Measurements from ENCODE around the gene C1QTNF4. TPM values are rescaled to one million over a fixed set of nuclear protein-coding genes. Genes with fewer than 3 reads are reported as not detected.

Gene C1QTNF4
- total and polyA plus RNA-seq, 5 donors from 2014 or later, result 0.16 to 1.3 TPM; not detected in 3

DNA sequence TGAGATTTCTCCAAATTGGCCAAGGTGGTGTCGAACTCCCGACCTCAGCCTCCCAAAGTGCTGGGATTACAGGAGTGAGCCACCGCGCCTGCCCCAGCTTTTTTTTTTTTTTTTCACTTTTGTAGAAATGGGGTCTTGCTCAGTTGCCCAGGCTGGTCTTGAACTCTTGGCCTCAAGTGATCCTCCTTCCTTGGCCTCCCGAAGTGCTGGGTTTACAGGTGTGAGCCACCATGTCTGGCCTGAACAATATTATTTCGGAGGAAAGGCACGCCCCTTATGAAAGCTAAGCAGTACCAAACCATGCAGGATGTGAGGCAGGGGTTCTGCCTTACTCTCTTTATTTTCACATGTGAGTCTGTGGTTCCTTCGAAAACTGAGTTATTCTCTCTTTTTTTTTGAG lies 32.0 kb upstream of the C1QTNF4 start:
- Histone ChIP-seq H3K4me1 (ENCODE audit: control insufficient read depth, insufficient read depth, low read length, poor library complexity, severe bottlenecking) (no peaks in the 10 kb centered on the region), H3K27ac (ENCODE audit: insufficient read depth, low read length, poor library complexity, severe bottlenecking) (no peak overlapping the region), H3K4me3 (ENCODE audit: low read depth, low read length) (no peak overlapping the region), H3K27me3 (ENCODE audit: control insufficient read depth, insufficient read depth, low read length) (no peaks in the 10 kb centered on the region), H3K9me3 (ENCODE audit: control insufficient read depth in 2 of 2, low read length in 2 of 2) (no peaks in the 10 kb centered on the region), H3K36me3 (ENCODE audit: control insufficient read depth, insufficient read depth, low read length) (peaks cover 79% of the 10 kb centered on the region)
- H3K4me1 Mint-ChIP-seq, result peaks cover 0 to 4% (median 0%) of the 10 kb centered on the region in 4 donors
- no peak for DNase-seq
- no peak overlapping the region for H3K27ac Mint-ChIP-seq
- peaks cover 35% of the 10 kb centered on the region for H3K36me3 Mint-ChIP-seq
- no peak for ATAC-seq (ENCODE audit: low read depth in 2 of 2)
- no peaks in the 10 kb centered on the region for H3K9me3 Mint-ChIP-seq
- no peak overlapping the region for H3K4me3 Mint-ChIP-seq
- no peaks in the 10 kb centered on the region for H3K27me3 Mint-ChIP-seq

DNA sequence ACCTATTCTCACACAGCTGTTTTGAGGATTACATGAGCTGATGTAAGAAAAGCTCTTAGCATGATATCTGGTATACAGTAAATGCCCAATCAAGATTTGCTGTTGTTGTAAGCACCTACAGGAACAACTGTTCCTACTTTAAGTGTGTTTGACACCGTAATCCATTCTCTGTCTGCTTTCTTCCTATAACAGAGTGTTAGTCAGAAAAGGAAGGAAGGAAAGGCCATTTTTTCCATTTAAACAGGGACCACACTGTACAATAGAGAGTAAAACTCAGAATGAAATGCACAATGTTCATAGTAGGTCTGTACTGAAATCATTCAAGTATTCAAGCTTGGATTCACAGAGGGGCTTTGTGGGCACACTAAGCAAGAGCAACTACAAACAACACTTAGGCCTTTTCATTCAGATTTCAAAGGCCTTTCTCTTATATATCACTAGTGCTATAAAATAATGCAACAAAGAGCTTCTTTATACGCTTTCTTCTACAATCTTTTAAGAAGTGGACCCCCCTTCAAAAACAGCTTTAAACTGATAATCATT lies 26.7 kb upstream of the C1QTNF4 start:
- DNase-seq (no peak), ATAC-seq (ENCODE audit: low read depth in 2 of 2) (no peak)
- Histone ChIP-seq H3K4me3 (ENCODE audit: low read depth, low read length) (no peak overlapping the region), H3K4me1 (ENCODE audit: control insufficient read depth, insufficient read depth, low read length, poor library complexity, severe bottlenecking) (no peaks in the 10 kb centered on the region), H3K9me3 (ENCODE audit: control insufficient read depth in 2 of 2, low read length in 2 of 2) (no peaks in the 10 kb centered on the region), H3K27me3 (ENCODE audit: control insufficient read depth, insufficient read depth, low read length) (no peaks in the 10 kb centered on the region), H3K27ac (ENCODE audit: insufficient read depth, low read length, poor library complexity, severe bottlenecking) (no peak overlapping the region), H3K36me3 (ENCODE audit: control insufficient read depth, insufficient read depth, low read length) (peaks cover 64% of the 10 kb centered on the region)
- H3K27ac Mint-ChIP-seq, result peak overlapping the region in 1 of 3 donors; percentile 33
- H3K36me3 Mint-ChIP-seq, result peaks cover 19% of the 10 kb centered on the region
- H3K4me3 Mint-ChIP-seq, result no peak overlapping the region
- no peaks in the 10 kb centered on the region for H3K27me3 Mint-ChIP-seq
- H3K4me1 Mint-ChIP-seq, result peaks cover 0 to 5% (median 0%) of the 10 kb centered on the region in 4 donors
- no peaks in the 10 kb centered on the region for H3K9me3 Mint-ChIP-seq

DNA sequence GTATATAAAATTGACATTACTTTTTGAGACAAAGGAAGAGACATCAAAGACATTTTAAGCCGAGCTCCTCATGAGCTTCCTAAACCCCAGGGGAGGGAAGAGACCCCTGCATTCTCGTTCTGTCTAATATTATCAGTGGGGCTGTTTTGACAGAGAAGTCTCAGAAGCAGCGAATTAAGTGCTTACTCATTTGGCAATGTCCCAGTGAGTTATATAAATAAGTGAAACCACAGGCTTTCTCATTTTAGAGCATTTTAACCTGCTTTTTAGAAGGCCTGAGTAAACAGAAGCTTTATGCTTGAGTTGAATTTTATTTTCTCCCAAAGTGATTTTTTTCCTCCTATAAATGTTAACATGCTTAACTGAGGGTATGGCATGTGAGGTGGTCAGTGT lies 23.2 kb upstream of the C1QTNF4 start:
- Mint-ChIP-seq H3K9me3 (no peaks in the 10 kb centered on the region), H3K27ac (no peak overlapping the region), H3K4me3 (no peak overlapping the region), H3K36me3 (peaks cover 14% of the 10 kb centered on the region), H3K4me1 (peaks cover 0 to 5% (median 0%) of the 10 kb centered on the region in 4 donors), H3K27me3 (no peaks in the 10 kb centered on the region)
- H3K36me3 ChIP-seq (ENCODE audit: control insufficient read depth, insufficient read depth, low read length), result peaks cover 38% of the 10 kb centered on the region
- H3K27me3 ChIP-seq (ENCODE audit: control insufficient read depth, insufficient read depth, low read length), result no peaks in the 10 kb centered on the region
- no peaks in the 10 kb centered on the region for H3K9me3 ChIP-seq (ENCODE audit: control insufficient read depth in 2 of 2, low read length in 2 of 2)
- ATAC-seq (ENCODE audit: low read depth in 2 of 2) (no peak), DNase-seq (no peak)
- H3K27ac ChIP-seq (ENCODE audit: insufficient read depth, low read length, poor library complexity, severe bottlenecking), result no peak overlapping the region
- no peaks in the 10 kb centered on the region for H3K4me1 ChIP-seq (ENCODE audit: control insufficient read depth, insufficient read depth, low read length, poor library complexity, severe bottlenecking)
- no peak overlapping the region for H3K4me3 ChIP-seq (ENCODE audit: low read depth, low read length)

DNA sequence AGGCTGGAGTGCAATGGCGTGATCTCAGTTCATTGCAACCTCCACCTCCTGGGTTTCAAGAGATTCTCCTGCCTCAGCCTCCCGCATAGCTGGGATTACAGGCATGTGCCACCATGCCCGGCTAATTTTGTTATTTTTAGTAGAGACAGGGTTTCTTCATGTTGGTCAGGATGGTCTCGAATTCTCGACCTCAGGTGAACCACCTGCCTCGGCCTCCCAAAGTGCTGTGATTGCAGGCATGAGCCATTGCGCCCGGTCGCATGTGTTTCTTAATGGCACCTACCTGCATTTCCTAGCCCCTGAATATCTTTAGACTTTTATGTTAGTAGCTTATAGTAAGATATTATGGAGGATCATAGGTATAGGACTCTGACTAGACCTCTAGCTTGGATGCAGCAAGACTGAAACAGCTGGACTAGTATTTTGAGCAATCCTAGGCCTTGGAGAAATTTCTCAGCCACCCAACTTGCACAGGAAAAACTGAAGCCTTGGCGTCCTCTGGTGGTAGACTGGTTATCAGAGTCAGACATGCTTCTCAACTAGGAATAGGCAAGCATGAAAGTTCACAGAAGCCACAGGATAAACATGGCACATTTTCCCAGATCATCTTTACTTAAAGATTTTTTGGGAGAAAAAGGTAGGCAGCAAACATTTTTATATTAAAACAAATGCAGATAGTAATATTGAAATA lies 22.7 kb upstream of the C1QTNF4 start:
- peaks cover 32% of the 10 kb centered on the region for H3K36me3 ChIP-seq (ENCODE audit: control insufficient read depth, insufficient read depth, low read length)
- peak in 1 of 3 donors; percentile 49 for DNase-seq
- H3K9me3 ChIP-seq (ENCODE audit: control insufficient read depth in 2 of 2, low read length in 2 of 2), result no peaks in the 10 kb centered on the region
- Mint-ChIP-seq H3K27ac (no peak overlapping the region), H3K27me3 (no peaks in the 10 kb centered on the region), H3K36me3 (peaks cover 11% of the 10 kb centered on the region), H3K9me3 (no peaks in the 10 kb centered on the region), H3K4me3 (no peak overlapping the region), H3K4me1 (peaks cover 0 to 5% (median 0%) of the 10 kb centered on the region in 4 donors)
- ATAC-seq (ENCODE audit: low read depth in 2 of 2), result no peak
- no peak overlapping the region for H3K4me3 ChIP-seq (ENCODE audit: low read depth, low read length)
- H3K4me1 ChIP-seq (ENCODE audit: control insufficient read depth, insufficient read depth, low read length, poor library complexity, severe bottlenecking), result no peaks in the 10 kb centered on the region
- H3K27ac ChIP-seq (ENCODE audit: insufficient read depth, low read length, poor library complexity, severe bottlenecking), result no peak overlapping the region
- no peaks in the 10 kb centered on the region for H3K27me3 ChIP-seq (ENCODE audit: control insufficient read depth, insufficient read depth, low read length)

DNA sequence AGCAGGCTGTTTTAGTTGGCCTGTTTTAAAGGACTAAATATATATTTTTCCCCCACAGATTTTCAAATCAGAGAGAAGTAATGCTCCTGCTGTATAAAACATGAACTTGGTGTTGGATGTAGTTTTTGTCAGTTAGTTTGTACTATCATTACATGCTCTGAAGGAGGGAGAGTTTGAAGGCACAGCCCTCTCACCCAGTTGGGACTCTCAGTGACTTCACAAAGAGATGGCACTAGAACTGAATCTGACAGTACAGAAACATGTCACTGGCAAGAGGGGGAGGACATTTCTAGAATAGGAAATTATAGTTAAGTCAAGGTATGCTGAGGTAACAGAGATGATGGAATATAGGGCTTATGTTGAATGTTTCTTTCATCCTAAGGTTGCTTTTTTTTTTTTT lies 21.0 kb upstream of the C1QTNF4 start:
- Mint-ChIP-seq H3K27me3 (no peaks in the 10 kb centered on the region), H3K27ac (peak overlapping the region in 1 of 3 donors; percentile 20)

DNA sequence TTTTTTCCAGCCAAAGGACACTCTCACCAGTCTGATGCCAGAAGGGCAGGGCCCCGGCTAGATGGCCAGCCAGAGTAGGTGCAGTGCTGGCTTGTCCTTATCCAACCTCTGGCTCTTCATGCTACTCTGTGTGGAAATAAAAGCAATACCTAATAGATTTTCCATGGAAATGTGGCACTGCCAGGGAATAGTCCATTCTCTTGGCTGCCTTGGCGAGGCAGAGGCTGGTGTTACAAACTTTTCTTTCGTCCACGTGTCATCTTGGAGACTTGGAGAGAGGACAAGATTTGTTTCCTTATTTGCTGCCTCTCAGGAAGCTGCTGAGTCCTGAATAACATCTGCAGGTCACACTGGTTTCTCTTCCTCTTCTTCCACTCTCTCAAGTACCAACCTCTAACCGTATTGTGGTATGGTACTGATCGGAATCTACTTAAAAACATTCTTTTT lies 17.2 kb upstream of the C1QTNF4 start:
- Histone ChIP-seq H3K9me3 (ENCODE audit: control insufficient read depth in 2 of 2, low read length in 2 of 2) (no peaks in the 10 kb centered on the region), H3K27me3 (ENCODE audit: control insufficient read depth, insufficient read depth, low read length) (no peaks in the 10 kb centered on the region), H3K36me3 (ENCODE audit: control insufficient read depth, insufficient read depth, low read length) (no peaks in the 10 kb centered on the region), H3K4me1 (ENCODE audit: control insufficient read depth, insufficient read depth, low read length, poor library complexity, severe bottlenecking) (no peaks in the 10 kb centered on the region), H3K4me3 (ENCODE audit: low read depth, low read length) (no peak overlapping the region), H3K27ac (ENCODE audit: insufficient read depth, low read length, poor library complexity, severe bottlenecking) (no peak overlapping the region)
- ATAC-seq (ENCODE audit: low read depth in 2 of 2) (no peak), DNase-seq (no peak)
- no peaks in the 10 kb centered on the region for H3K9me3 Mint-ChIP-seq
- peak overlapping the region in 2 of 3 donors; percentile 13 to 32 for H3K27ac Mint-ChIP-seq
- no peak overlapping the region for H3K4me3 Mint-ChIP-seq
- peaks cover 11% of the 10 kb centered on the region for H3K36me3 Mint-ChIP-seq
- peaks cover 0 to 3% (median 0%) of the 10 kb centered on the region in 4 donors for H3K4me1 Mint-ChIP-seq
- H3K27me3 Mint-ChIP-seq, result peaks cover 1% of the 10 kb centered on the region

More for the DNA sequence above, 21.0 kb upstream of the C1QTNF4 start:
- H3K9me3 ChIP-seq (ENCODE audit: control insufficient read depth in 2 of 2, low read length in 2 of 2), result no peaks in the 10 kb centered on the region
- peaks cover 19% of the 10 kb centered on the region for H3K36me3 ChIP-seq (ENCODE audit: control insufficient read depth, insufficient read depth, low read length)
- H3K4me3 ChIP-seq (ENCODE audit: low read depth, low read length), result no peak overlapping the region
- H3K27me3 ChIP-seq (ENCODE audit: control insufficient read depth, insufficient read depth, low read length), result no peaks in the 10 kb centered on the region
- DNase-seq (no peak), ATAC-seq (ENCODE audit: low read depth in 2 of 2) (no peak)
- Mint-ChIP-seq H3K4me3 (no peak overlapping the region), H3K4me1 (peaks cover 0 to 5% (median 2%) of the 10 kb centered on the region in 4 donors), H3K36me3 (peaks cover 8% of the 10 kb centered on the region), H3K9me3 (no peaks in the 10 kb centered on the region)
- no peaks in the 10 kb centered on the region for H3K4me1 ChIP-seq (ENCODE audit: control insufficient read depth, insufficient read depth, low read length, poor library complexity, severe bottlenecking)
- H3K27ac ChIP-seq (ENCODE audit: insufficient read depth, low read length, poor library complexity, severe bottlenecking), result no peak overlapping the region

DNA sequence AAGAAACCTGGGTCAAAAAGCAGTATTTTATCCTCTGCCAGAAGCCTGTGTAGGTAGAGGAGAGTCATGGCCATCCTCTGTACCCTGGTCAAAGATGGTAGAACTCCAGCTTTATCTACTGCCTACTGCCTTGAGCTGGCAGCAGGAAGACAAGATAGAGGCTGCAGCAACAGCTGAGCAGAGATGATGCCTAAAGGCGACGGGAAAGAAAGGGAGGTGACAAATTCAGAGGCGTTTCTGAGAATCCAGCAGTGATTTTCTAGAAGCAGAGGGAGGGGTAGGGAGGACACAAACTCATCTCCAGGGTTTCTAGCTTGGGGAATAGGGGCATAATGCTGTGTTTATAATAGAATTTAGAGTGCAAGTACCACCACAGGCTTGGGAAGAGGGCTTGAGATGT lies 15.5 kb upstream of the C1QTNF4 start:
- Mint-ChIP-seq H3K36me3 (peaks cover 21% of the 10 kb centered on the region), H3K4me1 (peaks cover 0 to 3% (median 0%) of the 10 kb centered on the region in 4 donors), H3K9me3 (no peaks in the 10 kb centered on the region), H3K27ac (peak overlapping the region in 2 of 3 donors; percentile 7 to 83), H3K4me3 (no peak overlapping the region), H3K27me3 (peaks cover 5% of the 10 kb centered on the region)
- Histone ChIP-seq H3K27me3 (ENCODE audit: control insufficient read depth, insufficient read depth, low read length) (no peaks in the 10 kb centered on the region), H3K36me3 (ENCODE audit: control insufficient read depth, insufficient read depth, low read length) (no peaks in the 10 kb centered on the region), H3K4me1 (ENCODE audit: control insufficient read depth, insufficient read depth, low read length, poor library complexity, severe bottlenecking) (no peaks in the 10 kb centered on the region), H3K4me3 (ENCODE audit: low read depth, low read length) (no peak overlapping the region), H3K9me3 (ENCODE audit: control insufficient read depth in 2 of 2, low read length in 2 of 2) (no peaks in the 10 kb centered on the region), H3K27ac (ENCODE audit: insufficient read depth, low read length, poor library complexity, severe bottlenecking) (no peak overlapping the region)
- DNase-seq (peak in 1 of 3 donors; percentile 47), ATAC-seq (ENCODE audit: low read depth in 2 of 2) (no peak)

DNA sequence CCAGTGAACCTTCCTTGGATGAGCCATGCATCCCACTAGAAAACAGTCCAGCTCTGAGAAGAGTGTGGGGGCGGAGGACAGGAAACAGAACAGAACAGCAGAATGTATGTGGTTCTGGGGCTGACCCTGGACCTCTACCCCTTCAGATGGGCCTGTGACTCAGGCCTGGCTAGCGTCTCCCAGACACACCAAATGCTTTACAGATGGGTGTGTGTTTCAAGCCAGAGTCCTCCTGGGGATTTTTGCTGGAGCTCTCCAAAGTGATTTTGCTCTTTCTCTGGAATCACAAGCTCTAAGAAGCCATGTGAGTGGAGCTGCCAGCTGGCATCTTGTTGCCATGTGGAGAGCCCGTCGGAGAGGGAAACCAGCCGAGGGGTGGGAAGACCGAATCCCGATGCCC lies 13.2 kb upstream of the C1QTNF4 start:
- Histone ChIP-seq H3K4me3 (ENCODE audit: low read depth, low read length) (no peak overlapping the region), H3K27ac (ENCODE audit: insufficient read depth, low read length, poor library complexity, severe bottlenecking) (no peak overlapping the region), H3K27me3 (ENCODE audit: control insufficient read depth, insufficient read depth, low read length) (no peaks in the 10 kb centered on the region), H3K9me3 (ENCODE audit: control insufficient read depth in 2 of 2, low read length in 2 of 2) (no peaks in the 10 kb centered on the region), H3K4me1 (ENCODE audit: control insufficient read depth, insufficient read depth, low read length, poor library complexity, severe bottlenecking) (no peaks in the 10 kb centered on the region), H3K36me3 (ENCODE audit: control insufficient read depth, insufficient read depth, low read length) (no peaks in the 10 kb centered on the region)
- no peak overlapping the region for H3K4me3 Mint-ChIP-seq
- DNase-seq (no peak), ATAC-seq (ENCODE audit: low read depth in 2 of 2) (no peak)
- H3K4me1 Mint-ChIP-seq, result peaks cover 0 to 3% (median 0%) of the 10 kb centered on the region in 4 donors
- H3K27me3 Mint-ChIP-seq, result peaks cover 5% of the 10 kb centered on the region
- H3K27ac Mint-ChIP-seq, result no peak overlapping the region
- H3K36me3 Mint-ChIP-seq, result peaks cover 18% of the 10 kb centered on the region
- no peaks in the 10 kb centered on the region for H3K9me3 Mint-ChIP-seq

All from CD4-positive, CD25-positive, alpha-beta regulatory T cell (primary cell).